Keratinocyte (primary cell): ENCODE measurements around the gene LATS2. TPM values are rescaled to one million over a fixed set of nuclear protein-coding genes. Genes with fewer than 3 reads are reported as not detected.

Experiments used
- DNase-seq: peaks from one replicate; pipeline ENCODE4 v3.0.0-alpha.2; 2011; ENCODE audit warnings: low read depth, missing footprints, low spot score
- FAIRE-seq: peaks from 2 replicates; lab custom pipeline; 2011; peaks lifted over from hg19 to GRCh38; lab: Jason Lieb, UNC
- H2AFZ ChIP-seq: 2 replicates; pipeline ENCODE4 v1.6.0; 2012; ENCODE audit warnings: low read length, control low read depth, inconsistent platforms; ENCODE audit not compliant: control insufficient read depth
- H3K27ac ChIP-seq: 2 replicates; pipeline ENCODE4 v1.5.1; 2011; ENCODE audit warnings: low read length; ENCODE audit not compliant: control insufficient read depth, insufficient read depth
- H3K27me3 ChIP-seq: 3 replicates; pipeline ENCODE4 v1.6.0; 2011; ENCODE audit warnings: low read length; ENCODE audit not compliant: control insufficient read depth, insufficient read depth; ENCODE audit errors: extremely low read depth
- H3K36me3 ChIP-seq, 2 experiments: 2 replicates in 1 of 2; 3 replicates in 1 of 2; pipeline ENCODE4 v1.5.1; 2011; ENCODE audit warnings: low read length in 2 of 2, mild to moderate bottlenecking in 1 of 2; ENCODE audit not compliant: control insufficient read depth in 2 of 2, insufficient read depth in 2 of 2; ENCODE audit errors: extremely low read depth in 1 of 2
- H3K4me1 ChIP-seq: 3 replicates; pipeline ENCODE4 v1.5.1; 2011; ENCODE audit warnings: low read length; ENCODE audit not compliant: control insufficient read depth, insufficient read depth; ENCODE audit errors: extremely low read depth
- H3K4me2 ChIP-seq: 3 replicates; pipeline ENCODE4 v1.6.0; 2011; ENCODE audit warnings: low read depth, low read length; ENCODE audit not compliant: control insufficient read depth, insufficient read depth; ENCODE audit errors: extremely low read depth
- H3K4me3 ChIP-seq, 3 experiments: fragments of 200-600 bp in 1 of 3; sonication (generic) in 1 of 3; 2 replicates in 2 of 3; 3 replicates in 1 of 3; pipeline ENCODE4 v1.5.1; 2011 to 2016; ENCODE audit warnings: low read length in 3 of 3, mild to moderate bottlenecking in 3 of 3, control low read depth in 2 of 3, inconsistent platforms in 1 of 3, low read depth in 1 of 3, mixed read lengths in 1 of 3, mixed run types in 1 of 3, moderate library complexity in 1 of 3; ENCODE audit not compliant: control insufficient read depth in 2 of 3, insufficient read depth in 2 of 3; ENCODE audit errors: extremely low read depth in 1 of 3
- H3K79me2 ChIP-seq: 2 replicates; pipeline ENCODE4 v1.6.0; 2012; ENCODE audit warnings: low read length; ENCODE audit not compliant: control insufficient read depth, insufficient read depth
- H3K9ac ChIP-seq: 3 replicates; pipeline ENCODE4 v1.6.0; 2011; ENCODE audit warnings: low read length; ENCODE audit not compliant: control insufficient read depth, insufficient read depth; ENCODE audit errors: extremely low read depth
- H3K9me1 ChIP-seq: 3 replicates; pipeline ENCODE4 v1.6.0; 2011; ENCODE audit warnings: low read length; ENCODE audit not compliant: control insufficient read depth, insufficient read depth; ENCODE audit errors: extremely low read depth
- H3K9me3 ChIP-seq: 2 replicates; pipeline ENCODE4 v1.5.1; 2012; ENCODE audit warnings: low read depth, low read length; ENCODE audit not compliant: control insufficient read depth
- H4K20me1 ChIP-seq: 3 replicates; pipeline ENCODE4 v1.6.0; 2011; ENCODE audit warnings: low read length; ENCODE audit not compliant: control insufficient read depth, insufficient read depth; ENCODE audit errors: extremely low read depth
- EZH2 ChIP-seq: IDR thresholded peaks from one replicate; pipeline ENCODE4 v1.6.1; 2012; ENCODE audit warnings: inconsistent platforms, mild to moderate bottlenecking, low read length, moderate library complexity
- dilution Hi-C: fragments of 300-500 bp; cut with MboI; formaldehyde crosslinking; loops from one replicate; pipeline ENCODE4 v1.7.0; 2020; ENCODE audit warnings: low sequenced_read_pairs; ENCODE audit not compliant: extremely low pct_ligation_motif_present
- polyA plus RNA-seq, 5 experiments: library from polyadenylated mRNA; depleted of rRNA in 3 of 5; stranded (reverse) in 3 of 5; stranded (forward) in 1 of 5; unstranded in 1 of 5; fragments of >200 nt; gene quantifications; 1 replicate in 1 of 5; 2 replicates in 3 of 5; 3 replicates in 1 of 5; pipeline versions ENCODE4 v1.2.1 to v1.2.3, GENCODE V29; 2011 to 2012; ENCODE audit warnings: missing spikeins in 2 of 5, low read depth in 1 of 5, low replicate concordance in 1 of 5
- TF ChIP-seq, protein P1 (sequence below), 3 experiments: IDR thresholded peaks in 1 of 3; conservative IDR thresholded peaks in 1 of 3; optimal IDR thresholded peaks in 1 of 3; 2 replicates in 2 of 3; 3 replicates in 1 of 3; pipeline versions ENCODE3 to v1.5.1; 2011; ENCODE audit warnings: low read length in 3 of 3, mild to moderate bottlenecking in 3 of 3, moderate library complexity in 2 of 3, control low read depth in 1 of 3, inconsistent platforms in 1 of 3; ENCODE audit not compliant: insufficient read depth in 2 of 3; ENCODE audit errors: extremely low read depth in 1 of 3

The LATS2 gene
- polyA plus RNA-seq, 1 donor (not counting 4 experiments of a cell fraction or from before 2014, with no cell fraction given), result 6.7 TPM

DNA sequence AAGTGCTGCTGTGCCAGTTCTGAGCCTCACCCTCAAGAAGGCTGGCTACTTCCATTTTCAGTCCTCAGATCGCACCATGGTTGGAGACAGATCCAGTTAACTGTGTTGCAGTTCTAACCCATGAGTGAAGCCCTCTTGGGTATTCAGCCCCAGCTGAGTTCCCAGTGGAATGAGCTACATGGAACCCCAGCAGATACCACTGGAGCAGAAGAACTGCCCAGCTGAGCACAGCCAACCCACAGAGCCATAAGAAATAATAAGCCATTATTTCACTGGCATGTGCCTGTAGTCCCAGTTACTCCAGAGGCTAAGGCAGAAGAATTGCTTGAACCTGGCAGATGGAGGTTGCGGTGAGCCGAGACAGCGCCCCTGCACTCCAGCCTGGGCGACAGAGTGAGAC is 59.9 kb downstream of the LATS2 start:
- TF ChIP-seq, protein P1, sequence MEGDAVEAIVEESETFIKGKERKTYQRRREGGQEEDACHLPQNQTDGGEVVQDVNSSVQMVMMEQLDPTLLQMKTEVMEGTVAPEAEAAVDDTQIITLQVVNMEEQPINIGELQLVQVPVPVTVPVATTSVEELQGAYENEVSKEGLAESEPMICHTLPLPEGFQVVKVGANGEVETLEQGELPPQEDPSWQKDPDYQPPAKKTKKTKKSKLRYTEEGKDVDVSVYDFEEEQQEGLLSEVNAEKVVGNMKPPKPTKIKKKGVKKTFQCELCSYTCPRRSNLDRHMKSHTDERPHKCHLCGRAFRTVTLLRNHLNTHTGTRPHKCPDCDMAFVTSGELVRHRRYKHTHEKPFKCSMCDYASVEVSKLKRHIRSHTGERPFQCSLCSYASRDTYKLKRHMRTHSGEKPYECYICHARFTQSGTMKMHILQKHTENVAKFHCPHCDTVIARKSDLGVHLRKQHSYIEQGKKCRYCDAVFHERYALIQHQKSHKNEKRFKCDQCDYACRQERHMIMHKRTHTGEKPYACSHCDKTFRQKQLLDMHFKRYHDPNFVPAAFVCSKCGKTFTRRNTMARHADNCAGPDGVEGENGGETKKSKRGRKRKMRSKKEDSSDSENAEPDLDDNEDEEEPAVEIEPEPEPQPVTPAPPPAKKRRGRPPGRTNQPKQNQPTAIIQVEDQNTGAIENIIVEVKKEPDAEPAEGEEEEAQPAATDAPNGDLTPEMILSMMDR (optimal IDR thresholded peaks at IDR 0.05 in 1 of 3, IDR thresholded peaks at IDR 0.05 in 1 of 3, conservative IDR thresholded peaks at IDR 0.05 in 1 of 3; ENCODE audit: extremely low read depth in 1 of 3, insufficient read depth in 2 of 3, low read length in 3 of 3), result no peak
- no peak for TF ChIP-seq EZH2
- dilution Hi-C loops, result no loop called here
- FAIRE-seq (no peak), DNase-seq (no peak)
- H3K4me1 ChIP-seq, result peaks cover 10% of the 10 kb centered on the region
- H3K27ac ChIP-seq, result no peak overlapping the region
- peaks cover 0 to 8% of the 10 kb centered on the region in 2 experiments for H3K36me3 ChIP-seq
- H3K9ac ChIP-seq, result no peak overlapping the region
- H2AFZ ChIP-seq, result no peak overlapping the region
- no peaks in the 10 kb centered on the region for H3K27me3 ChIP-seq
- no peaks in the 10 kb centered on the region for H3K9me1 ChIP-seq
- H3K4me2 ChIP-seq, result no peak overlapping the region
- H3K4me3 ChIP-seq, result no peak overlapping the region
- peaks cover 6% of the 10 kb centered on the region for H4K20me1 ChIP-seq
- peaks cover 55% of the 10 kb centered on the region for H3K79me2 ChIP-seq
- H3K9me3 ChIP-seq, result no peaks in the 10 kb centered on the region

DNA sequence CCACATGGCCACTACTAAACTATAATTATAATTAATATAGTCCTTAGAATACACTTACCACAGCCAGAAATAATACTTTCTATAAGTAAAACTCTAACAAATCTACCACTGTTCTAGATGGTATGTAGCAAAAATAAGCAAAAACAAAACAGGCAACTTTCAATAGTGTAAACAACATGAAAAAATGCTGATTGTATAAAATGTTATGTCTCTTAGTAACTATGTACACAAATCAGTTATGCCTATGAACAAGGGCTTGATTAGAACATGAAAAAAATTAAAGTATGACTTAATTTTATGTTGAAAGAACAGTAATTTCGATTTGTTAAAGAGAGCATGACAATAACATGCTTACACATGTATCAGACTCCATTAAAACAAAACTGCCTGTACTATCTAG is 60.7 kb downstream of the LATS2 start:
- Histone ChIP-seq H3K27ac (no peak overlapping the region), H3K9me1 (no peaks in the 10 kb centered on the region), H4K20me1 (peaks cover 7% of the 10 kb centered on the region), H3K9ac (no peak overlapping the region), H3K4me3 (no peak overlapping the region), H3K4me2 (no peak overlapping the region), H2AFZ (no peak overlapping the region), H3K79me2 (peaks cover 52% of the 10 kb centered on the region), H3K9me3 (no peaks in the 10 kb centered on the region), H3K27me3 (no peaks in the 10 kb centered on the region), H3K36me3 (peaks cover 0 to 13% of the 10 kb centered on the region in 2 experiments), H3K4me1 (peaks cover 10% of the 10 kb centered on the region)
- TF ChIP-seq EZH2, result no peak
- TF ChIP-seq, protein P1 (optimal IDR thresholded peaks at IDR 0.05 in 1 of 3, IDR thresholded peaks at IDR 0.05 in 1 of 3, conservative IDR thresholded peaks at IDR 0.05 in 1 of 3; ENCODE audit: extremely low read depth in 1 of 3, insufficient read depth in 2 of 3, low read length in 3 of 3), result no peak
- no peak for DNase-seq
- no peak for FAIRE-seq
- dilution Hi-C loops, result no loop called here
